ENCODE results near the gene ZNF519. TPM values are rescaled to one million over a fixed set of nuclear protein-coding genes. Genes with fewer than 3 reads are reported as not detected.
A peak's percentile ranks its signal among the peaks of the same experiment; 100 is the strongest.
"Not testable (repeated sequence)": the region's sequence is repeated elsewhere in the genome, so short reads cannot be mapped to it uniquely, and the experiment has no call there.

ZNF519 gene
- total and polyA plus RNA-seq, 4 experiments from 2014 or later: 3.5 to 15.4 (median 9.1) TPM

- POLR2A ChIA-PET (ENCODE audit: partially characterized antibody); DNase-seq; H3K4me1 ChIP-seq (ENCODE audit: insufficient read depth, low read length); H3K27me3 ChIP-seq (ENCODE audit: insufficient read depth, low read length); CTCF ChIA-PET (ENCODE audit: partially characterized antibody); H3K36me3 Mint-ChIP-seq; H3K9me3 Mint-ChIP-seq; H3K4me3 ChIP-seq (ENCODE audit: low read length in 2 of 2); H3K27me3 Mint-ChIP-seq; H3K4me1 Mint-ChIP-seq; H3K4me3 Mint-ChIP-seq; H3K36me3 ChIP-seq (ENCODE audit: insufficient read depth, low read length); intact Hi-C loops (cut with micrococcal nuclease); H3K27ac Mint-ChIP-seq; H3K9me3 ChIP-seq (ENCODE audit: control insufficient read depth in 1 of 2, low read length in 2 of 2); H3K27ac ChIP-seq (ENCODE audit: low read depth, low read length): not testable (repeated sequence)
Observed at GRCh38 chr18:14145021-14145420, 12.8 kb upstream of the ZNF519 start.

- Histone ChIP-seq H3K36me3 (ENCODE audit: insufficient read depth, low read length) (no peaks in the 10 kb centered on the region), H3K27ac (ENCODE audit: low read depth, low read length) (no peak overlapping the region), H3K4me1 (ENCODE audit: insufficient read depth, low read length) (no peaks in the 10 kb centered on the region), H3K4me3 (ENCODE audit: low read length in 2 of 2) (no peak overlapping the region), H3K27me3 (ENCODE audit: insufficient read depth, low read length) (no peaks in the 10 kb centered on the region), H3K9me3 (ENCODE audit: control insufficient read depth in 1 of 2, low read length in 2 of 2) (no peaks in the 10 kb centered on the region)
- POLR2A ChIA-PET (ENCODE audit: partially characterized antibody): no interaction called here
- Mint-ChIP-seq H3K36me3 (no peaks in the 10 kb centered on the region), H3K9me3 (no peaks in the 10 kb centered on the region), H3K27me3 (peaks cover 0 to 7% of the 10 kb centered on the region in 2 donors), H3K27ac (no peak overlapping the region), H3K4me1 (no peaks in the 10 kb centered on the region), H3K4me3 (no peak overlapping the region)
- intact Hi-C loops (cut with micrococcal nuclease): no loop called here
- CTCF ChIA-PET (ENCODE audit: partially characterized antibody): no interaction called here
- no peak for DNase-seq
Observed at GRCh38 chr18:14144628-14144895, 12.3 kb upstream of the ZNF519 start.

GRCh38 chr18:14143871-14144627 is 11.8 kb upstream of the ZNF519 start:
- H3K9me3 ChIP-seq (ENCODE audit: control insufficient read depth in 1 of 2, low read length in 2 of 2); H3K36me3 ChIP-seq (ENCODE audit: insufficient read depth, low read length); H3K9me3 Mint-ChIP-seq; H3K4me1 Mint-ChIP-seq; H3K4me3 ChIP-seq (ENCODE audit: low read length in 2 of 2); CTCF ChIA-PET (ENCODE audit: partially characterized antibody); H3K27me3 ChIP-seq (ENCODE audit: insufficient read depth, low read length); H3K36me3 Mint-ChIP-seq; DNase-seq; H3K27ac ChIP-seq (ENCODE audit: low read depth, low read length); H3K4me1 ChIP-seq (ENCODE audit: insufficient read depth, low read length); H3K27me3 Mint-ChIP-seq; H3K4me3 Mint-ChIP-seq; H3K27ac Mint-ChIP-seq; POLR2A ChIA-PET (ENCODE audit: partially characterized antibody); intact Hi-C loops (cut with micrococcal nuclease): not testable (repeated sequence)

GRCh38 chr18:14143396-14143795 is 11.2 kb upstream of the ZNF519 start:
- H3K4me3 Mint-ChIP-seq; H3K27me3 Mint-ChIP-seq; H3K4me1 ChIP-seq (ENCODE audit: insufficient read depth, low read length); H3K4me3 ChIP-seq (ENCODE audit: low read length in 2 of 2); H3K27ac ChIP-seq (ENCODE audit: low read depth, low read length); H3K36me3 ChIP-seq (ENCODE audit: insufficient read depth, low read length); H3K27me3 ChIP-seq (ENCODE audit: insufficient read depth, low read length); H3K9me3 ChIP-seq (ENCODE audit: control insufficient read depth in 1 of 2, low read length in 2 of 2); H3K36me3 Mint-ChIP-seq; H3K4me1 Mint-ChIP-seq; DNase-seq; H3K27ac Mint-ChIP-seq; intact Hi-C loops (cut with micrococcal nuclease); H3K9me3 Mint-ChIP-seq; CTCF ChIA-PET (ENCODE audit: partially characterized antibody); POLR2A ChIA-PET (ENCODE audit: partially characterized antibody): not testable (repeated sequence)

GRCh38 chr18:14142177-14142576 is 9.9 kb upstream of the ZNF519 start:
- H3K4me3 Mint-ChIP-seq; DNase-seq; H3K36me3 ChIP-seq (ENCODE audit: insufficient read depth, low read length); H3K27ac ChIP-seq (ENCODE audit: low read depth, low read length); H3K36me3 Mint-ChIP-seq; H3K4me1 Mint-ChIP-seq; H3K4me3 ChIP-seq (ENCODE audit: low read length in 2 of 2); H3K27me3 Mint-ChIP-seq; CTCF ChIA-PET (ENCODE audit: partially characterized antibody); intact Hi-C loops (cut with micrococcal nuclease); H3K9me3 Mint-ChIP-seq; H3K27me3 ChIP-seq (ENCODE audit: insufficient read depth, low read length); H3K27ac Mint-ChIP-seq; H3K4me1 ChIP-seq (ENCODE audit: insufficient read depth, low read length); H3K9me3 ChIP-seq (ENCODE audit: control insufficient read depth in 1 of 2, low read length in 2 of 2); POLR2A ChIA-PET (ENCODE audit: partially characterized antibody): not testable (repeated sequence)

DNA sequence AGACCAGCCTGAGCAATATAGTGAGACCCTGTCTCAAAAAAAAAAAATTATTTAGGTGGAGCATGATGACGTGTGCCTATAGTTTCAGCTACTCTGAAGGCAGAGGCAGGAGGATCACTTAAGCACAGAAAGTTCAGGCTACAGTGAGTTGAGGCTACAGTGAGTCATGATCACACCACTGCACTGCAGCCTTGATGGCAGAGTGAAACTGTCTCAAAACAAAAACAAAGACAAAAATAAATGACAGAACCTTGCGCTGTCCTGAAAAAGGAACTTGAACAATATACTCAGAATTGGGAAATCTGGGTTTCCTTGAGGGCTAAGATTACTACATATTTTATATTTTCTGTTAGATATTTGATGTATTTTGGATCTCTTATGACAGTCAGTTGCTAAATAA is 7.3 kb upstream of the ZNF519 start:
- POLR2A ChIA-PET (ENCODE audit: partially characterized antibody); H3K36me3 ChIP-seq (ENCODE audit: insufficient read depth, low read length); H3K4me3 ChIP-seq (ENCODE audit: low read length in 2 of 2); H3K27me3 ChIP-seq (ENCODE audit: insufficient read depth, low read length); H3K9me3 Mint-ChIP-seq; H3K36me3 Mint-ChIP-seq; H3K4me3 Mint-ChIP-seq; H3K4me1 ChIP-seq (ENCODE audit: insufficient read depth, low read length); H3K27ac Mint-ChIP-seq; H3K27ac ChIP-seq (ENCODE audit: low read depth, low read length); DNase-seq; CTCF ChIA-PET (ENCODE audit: partially characterized antibody); H3K4me1 Mint-ChIP-seq; H3K27me3 Mint-ChIP-seq; H3K9me3 ChIP-seq (ENCODE audit: control insufficient read depth in 1 of 2, low read length in 2 of 2): not testable (repeated sequence)
- intact Hi-C loops (cut with micrococcal nuclease): loop anchor here (10.0 kb wide), 1 partner anchor 1765 kb away; the partner anchor contains the start of gene AFG3L2

DNA sequence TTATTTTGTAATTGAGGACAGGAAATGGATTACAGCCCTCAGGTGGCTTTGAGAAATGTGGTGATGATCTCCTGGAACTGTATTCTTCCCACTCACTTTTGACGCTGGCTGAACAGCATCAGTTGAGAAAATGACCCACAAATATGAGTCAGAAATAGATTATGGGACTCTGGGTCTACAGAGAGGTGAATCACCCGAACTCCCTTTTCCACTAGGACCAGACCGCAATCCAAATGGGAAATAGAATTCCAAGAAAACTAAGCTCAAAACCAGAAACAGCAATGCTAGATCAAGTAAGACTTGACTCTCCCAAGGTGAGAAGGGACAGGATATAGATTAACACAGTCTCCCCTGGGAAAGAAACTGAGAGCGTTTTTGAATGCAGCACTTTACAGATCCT is 5.7 kb upstream of the ZNF519 start:
- H3K27ac ChIP-seq (ENCODE audit: low read depth, low read length); H3K4me1 Mint-ChIP-seq; H3K27me3 ChIP-seq (ENCODE audit: insufficient read depth, low read length); H3K36me3 Mint-ChIP-seq; POLR2A ChIA-PET (ENCODE audit: partially characterized antibody); H3K27me3 Mint-ChIP-seq; H3K4me3 ChIP-seq (ENCODE audit: low read length in 2 of 2); H3K9me3 Mint-ChIP-seq; H3K9me3 ChIP-seq (ENCODE audit: control insufficient read depth in 1 of 2, low read length in 2 of 2); H3K27ac Mint-ChIP-seq; H3K4me3 Mint-ChIP-seq; H3K4me1 ChIP-seq (ENCODE audit: insufficient read depth, low read length); DNase-seq; CTCF ChIA-PET (ENCODE audit: partially characterized antibody); H3K36me3 ChIP-seq (ENCODE audit: insufficient read depth, low read length): not testable (repeated sequence)
- intact Hi-C loops (cut with micrococcal nuclease): loop anchor here (10.0 kb wide), 1 partner anchor 1763 kb away; the partner anchor contains the start of gene AFG3L2

DNA sequence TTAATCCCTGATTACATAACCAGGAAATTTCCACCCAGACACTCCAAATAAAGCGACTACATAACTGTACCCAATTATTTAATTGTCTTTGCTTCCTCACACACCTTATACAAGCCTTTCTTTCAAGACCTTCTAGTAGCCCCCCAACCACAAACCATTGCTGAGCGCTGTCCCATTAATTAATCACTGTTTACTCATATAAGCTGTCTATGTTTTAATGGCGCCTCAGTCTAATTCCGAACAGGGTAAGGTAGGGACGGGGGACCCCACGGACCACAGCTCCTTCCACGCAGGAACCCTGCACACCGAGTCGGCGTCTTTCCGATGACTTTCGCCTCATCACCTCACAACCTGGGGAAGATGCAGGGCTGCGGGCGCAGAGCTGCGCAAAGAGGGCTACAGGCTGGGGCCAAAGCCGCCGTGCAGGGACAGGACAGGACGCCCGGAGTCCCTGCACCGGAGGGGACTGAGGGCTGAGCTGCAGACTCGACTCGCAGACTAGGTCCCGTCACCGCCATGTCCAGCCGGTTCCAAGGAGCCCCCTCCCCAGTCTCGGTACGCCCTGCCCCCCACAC is 452 bp downstream of the ZNF519 start:
- peak overlapping the region; percentile 40 for H3K27ac ChIP-seq (ENCODE audit: low read depth, low read length)
- CTCF ChIA-PET (ENCODE audit: partially characterized antibody); H3K27me3 Mint-ChIP-seq; H3K36me3 Mint-ChIP-seq; H3K36me3 ChIP-seq (ENCODE audit: insufficient read depth, low read length); H3K27me3 ChIP-seq (ENCODE audit: insufficient read depth, low read length); POLR2A ChIA-PET (ENCODE audit: partially characterized antibody); H3K9me3 Mint-ChIP-seq; H3K4me1 ChIP-seq (ENCODE audit: insufficient read depth, low read length); H3K9me3 ChIP-seq (ENCODE audit: control insufficient read depth in 1 of 2, low read length in 2 of 2): not testable (repeated sequence)
- H3K27ac Mint-ChIP-seq: peak overlapping the region; percentile 90 to 95 (median 93)
- peaks cover 11 to 29% (median 15%) of the 10 kb centered on the region in 4 donors for H3K4me1 Mint-ChIP-seq
- intact Hi-C loops (cut with micrococcal nuclease): loop anchor here (10.0 kb wide), 1 partner anchor 1757 kb away; the partner anchor contains the start of gene AFG3L2
- peak in 1 of 5 donors; percentile 13 for DNase-seq
- H3K4me3 Mint-ChIP-seq: peak overlapping the region; percentile 92 to 96 (median 94)
- peak overlapping the region in 1 of 2 donors; percentile 67 for H3K4me3 ChIP-seq (ENCODE audit: low read length in 2 of 2)
